C4-2B (cell line): ENCODE measurements around the gene IL37.

Source experiments
- CTCF ChIP-seq: fragments of 450-650 bp; conservative IDR thresholded peaks from 2 replicates; pipeline ENCODE4 v1.5.1; 2017; ENCODE audit warnings: mild to moderate bottlenecking
- ZFX ChIP-seq: fragments of 450-650 bp; IDR thresholded peaks from 2 replicates; pipeline ENCODE4 v1.6.1; 2017

- no peak for TF ChIP-seq CTCF
- TF ChIP-seq ZFX: no peak
Observed at GRCh38 chr2:112869258-112869842, 41.6 kb upstream of the IL37 start.
